Measurements from ENCODE around the gene ANTKMT.

ANTKMT gene, protein sequence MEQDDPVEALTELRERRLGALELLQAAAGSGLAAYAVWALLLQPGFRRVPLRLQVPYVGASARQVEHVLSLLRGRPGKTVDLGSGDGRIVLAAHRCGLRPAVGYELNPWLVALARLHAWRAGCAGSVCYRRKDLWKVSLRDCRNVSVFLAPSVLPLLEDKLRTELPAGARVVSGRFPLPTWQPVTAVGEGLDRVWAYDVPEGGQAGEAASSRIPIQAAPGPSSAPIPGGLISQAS

DNA sequence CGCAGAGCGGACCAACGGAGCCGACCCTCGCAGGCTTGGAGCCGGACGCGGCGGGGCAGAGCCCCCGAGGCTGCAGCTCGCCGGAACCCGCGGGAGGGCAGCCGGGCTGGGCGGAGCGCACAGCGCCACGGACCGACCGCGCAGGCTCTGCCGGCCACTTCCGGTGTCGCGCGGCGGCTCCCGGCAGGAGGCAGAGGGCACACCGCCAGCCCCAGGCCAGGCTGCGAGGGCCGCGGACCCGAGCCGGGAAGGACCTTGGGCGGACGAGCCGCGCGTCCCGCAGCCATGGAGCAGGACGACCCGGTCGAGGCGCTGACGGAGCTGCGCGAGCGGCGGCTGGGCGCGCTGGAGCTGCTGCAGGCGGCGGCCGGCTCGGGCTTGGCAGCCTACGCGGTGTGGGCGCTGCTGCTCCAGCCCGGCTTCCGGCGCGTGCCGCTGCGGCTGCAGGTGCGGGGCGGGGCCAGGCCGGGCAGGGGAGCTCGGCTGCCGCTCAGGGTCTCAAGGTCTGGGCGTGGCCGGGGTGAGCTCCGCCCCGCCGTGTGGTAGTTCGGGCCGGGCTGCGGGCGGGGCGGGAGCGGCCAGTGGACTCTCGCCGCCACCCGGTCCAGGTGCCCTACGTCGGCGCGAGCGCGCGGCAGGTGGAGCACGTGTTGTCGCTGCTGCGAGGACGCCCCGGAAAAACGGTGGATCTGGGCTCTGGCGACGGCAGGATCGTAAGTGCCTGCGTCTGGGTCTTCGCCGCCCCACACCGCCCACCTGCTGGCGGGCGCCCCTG lies at the start of gene ANTKMT:
ANTKMT (plus strand) TSS at position 157 of the 775 bp plus-strand sequence; CDS start at position 286, 129 bp downstream.
- DNase-seq (ENCODE audit: low spot score): peak; percentile 62

DNA sequence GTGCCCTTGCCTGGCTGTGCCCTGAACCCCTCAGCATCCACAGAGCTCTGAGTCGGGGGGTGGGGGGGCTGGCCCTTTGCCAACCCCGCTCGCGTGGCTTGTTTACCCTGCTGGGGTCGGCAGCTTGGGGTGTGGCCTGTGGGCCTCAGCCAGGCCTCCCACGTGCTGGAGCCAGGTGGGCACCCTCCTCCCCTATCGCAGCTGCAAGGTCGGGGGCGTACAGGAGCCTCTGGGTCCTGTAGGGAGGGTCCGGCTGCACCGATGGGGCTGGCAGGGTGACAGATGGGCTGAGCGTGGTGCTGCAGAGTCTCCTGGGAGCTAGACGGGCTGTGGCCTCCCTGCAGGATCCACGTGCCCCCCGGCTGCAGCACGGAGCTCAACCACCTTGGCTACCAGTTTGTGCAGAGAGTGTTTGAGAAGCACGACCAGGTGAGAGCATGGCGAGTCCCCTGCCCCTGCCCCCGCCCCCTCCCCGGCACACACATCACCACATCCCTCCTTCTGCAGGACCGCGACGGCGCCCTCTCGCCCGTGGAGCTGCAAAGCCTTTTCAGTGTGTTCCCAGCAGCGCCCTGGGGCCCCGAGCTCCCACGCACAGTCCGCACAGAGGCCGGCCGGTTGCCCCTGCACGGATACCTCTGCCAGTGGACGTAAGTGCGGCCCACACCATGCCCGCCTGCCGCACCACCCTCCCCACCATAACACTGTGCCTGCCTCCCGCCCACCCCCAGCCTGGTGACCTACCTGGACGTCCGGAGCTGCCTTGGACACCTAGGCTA lies 49.4 kb upstream of the ANTKMT start:
- no peak for DNase-seq (ENCODE audit: low spot score)

DNA sequence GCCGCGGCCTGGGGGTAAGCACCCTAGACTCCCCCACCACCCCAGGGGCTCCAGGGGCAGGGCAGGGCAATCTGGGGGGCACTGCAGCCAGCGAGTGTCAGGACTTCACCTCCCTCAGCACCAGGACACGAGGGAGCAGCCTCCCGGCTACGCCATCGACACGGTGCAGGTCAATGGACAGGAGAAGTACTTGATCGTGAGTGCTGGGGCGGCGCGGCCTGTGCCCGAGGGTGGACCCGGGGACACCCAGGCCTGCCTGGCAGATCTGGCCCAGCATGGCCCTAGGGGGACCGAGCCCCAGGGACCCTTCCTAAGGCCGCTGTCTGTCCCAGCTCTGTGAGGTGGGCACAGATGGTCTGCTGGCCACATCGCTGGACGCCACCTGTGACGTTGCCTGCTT lies 48.6 kb upstream of the ANTKMT start:
- DNase-seq (ENCODE audit: low spot score): no peak

DNA sequence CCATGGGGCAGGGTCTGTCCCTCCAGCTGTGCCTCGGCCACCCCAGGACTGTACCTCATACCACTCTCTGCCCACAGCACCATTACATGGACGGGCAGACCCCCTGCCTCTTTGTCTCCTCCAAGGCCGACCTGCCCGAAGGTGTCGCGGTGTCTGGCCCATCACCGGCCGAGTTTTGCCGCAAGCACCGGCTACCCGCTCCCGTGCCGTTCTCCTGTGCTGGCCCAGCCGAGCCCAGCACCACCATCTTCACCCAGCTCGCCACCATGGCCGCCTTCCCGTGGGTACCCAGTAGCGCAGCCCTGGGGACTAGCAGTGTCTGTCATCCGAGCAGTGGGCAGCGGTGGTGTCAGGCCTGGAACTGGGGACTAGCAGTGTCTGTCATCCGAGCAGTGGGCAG lies 48.1 kb upstream of the ANTKMT start:
- DNase-seq (ENCODE audit: low spot score): no peak

DNA sequence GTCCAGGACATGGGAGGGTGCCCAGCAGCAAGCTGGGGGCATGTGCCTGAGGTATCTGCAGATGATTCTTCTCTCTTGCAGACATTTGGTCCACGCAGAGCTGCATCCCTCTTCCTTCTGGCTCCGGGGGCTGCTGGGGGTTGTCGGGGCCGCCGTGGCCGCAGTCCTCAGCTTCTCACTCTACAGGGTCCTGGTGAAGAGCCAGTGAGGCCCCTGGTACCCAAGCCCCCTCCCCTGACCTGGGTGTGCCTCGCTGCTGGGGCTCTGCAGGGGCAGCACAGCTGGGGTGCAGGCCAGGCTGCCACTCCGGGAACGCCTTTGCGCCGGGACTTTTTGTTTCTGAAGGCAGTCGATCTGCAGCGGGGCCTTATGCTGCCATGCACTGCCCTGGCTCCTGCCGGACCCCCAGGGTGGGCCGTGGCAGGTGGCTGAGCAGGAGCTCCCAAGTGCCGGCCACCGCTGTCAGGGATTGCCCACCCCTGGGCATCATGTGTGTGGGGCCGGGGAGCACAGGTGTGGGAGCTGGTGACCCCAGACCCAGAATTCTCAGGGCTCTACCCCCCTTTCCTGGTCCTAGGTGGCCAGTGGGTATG lies 47.5 kb upstream of the ANTKMT start:
- no peak for DNase-seq (ENCODE audit: low spot score)

DNA sequence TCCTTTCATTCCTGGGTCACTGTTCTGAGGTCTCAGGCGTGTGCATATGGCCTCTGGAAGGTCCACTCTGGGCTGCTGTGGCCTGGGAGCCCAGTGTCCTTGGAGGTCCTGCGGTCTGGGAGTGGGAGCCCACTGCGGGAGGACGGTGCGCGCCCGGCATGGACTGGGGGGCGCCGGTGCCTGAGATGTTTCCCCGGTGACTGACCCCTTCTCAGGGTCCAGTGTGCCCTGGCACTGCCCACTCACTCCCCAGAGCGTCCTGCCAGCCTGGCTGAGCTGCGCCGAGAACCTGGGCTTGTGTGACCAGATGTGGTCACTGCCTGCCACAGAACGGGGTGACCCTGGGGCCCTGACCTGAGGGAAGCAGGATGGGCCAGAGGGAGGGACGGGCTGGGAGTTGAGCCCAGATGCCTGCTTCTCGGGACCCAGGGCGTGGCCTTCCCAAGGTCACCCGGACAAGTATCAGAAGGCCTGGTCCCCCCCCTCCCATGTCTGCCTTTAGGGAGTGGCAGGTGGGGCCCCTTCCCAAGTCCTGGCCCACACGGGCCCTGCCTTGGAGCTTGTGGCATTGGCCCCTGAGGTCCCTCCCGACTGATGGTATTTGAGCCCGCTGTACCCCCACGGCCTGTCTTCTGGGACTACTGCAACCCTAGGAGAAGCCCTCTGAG lies 46.6 kb upstream of the ANTKMT start:
- no peak for DNase-seq (ENCODE audit: low spot score)

DNA sequence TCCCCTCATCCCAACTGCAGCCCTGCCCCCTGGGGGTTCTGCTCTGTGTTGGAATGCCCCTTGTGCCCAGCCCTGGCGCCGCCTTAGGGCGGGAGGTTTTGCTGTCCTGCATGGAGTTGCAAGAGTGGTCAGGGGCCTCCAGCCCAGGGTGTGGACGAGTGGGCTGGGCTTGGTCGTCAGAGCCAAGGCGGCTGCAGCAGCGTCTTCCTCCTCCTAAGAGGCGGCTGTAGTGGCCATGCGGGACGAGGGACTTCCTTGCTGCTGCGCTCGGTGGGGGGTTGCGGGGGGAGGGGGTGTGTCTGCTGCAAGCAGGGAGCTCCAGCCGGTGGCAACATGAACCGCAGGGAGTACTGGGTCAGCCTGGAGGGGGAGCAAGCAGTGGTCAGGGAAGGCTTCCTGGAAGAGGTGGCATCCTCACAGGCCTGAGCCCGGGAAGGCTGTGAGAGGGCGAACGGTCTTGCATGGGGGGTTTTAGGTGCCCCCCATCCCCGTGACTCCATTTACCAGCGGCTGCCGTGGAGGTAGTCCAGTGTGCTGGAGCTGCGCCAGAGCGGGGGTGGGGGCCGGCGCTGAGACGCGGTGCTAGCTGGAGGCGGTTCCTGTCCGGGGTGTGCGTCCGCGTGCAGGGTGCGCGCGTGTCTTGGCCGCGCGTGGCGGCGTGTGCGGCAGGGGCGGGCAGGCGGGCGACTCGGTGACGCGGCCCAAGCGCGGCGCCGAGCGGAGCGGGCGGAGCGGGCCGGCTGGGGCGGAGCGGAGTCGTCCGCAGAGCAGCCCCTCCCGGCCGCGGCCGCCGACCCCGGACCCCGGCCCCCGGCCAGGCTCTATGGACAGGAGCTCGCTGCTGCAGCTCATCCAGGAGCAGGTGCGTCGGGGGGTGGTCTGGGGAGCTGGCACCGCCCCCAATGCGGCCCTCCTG lies 45.7 kb upstream of the ANTKMT start, which contains the start of gene RHBDL1:
RHBDL1 (plus strand) TSS at position 704 of the 916 bp plus-strand sequence; CDS start at position 824, 120 bp downstream.
- no peak for DNase-seq (ENCODE audit: low spot score)

DNA sequence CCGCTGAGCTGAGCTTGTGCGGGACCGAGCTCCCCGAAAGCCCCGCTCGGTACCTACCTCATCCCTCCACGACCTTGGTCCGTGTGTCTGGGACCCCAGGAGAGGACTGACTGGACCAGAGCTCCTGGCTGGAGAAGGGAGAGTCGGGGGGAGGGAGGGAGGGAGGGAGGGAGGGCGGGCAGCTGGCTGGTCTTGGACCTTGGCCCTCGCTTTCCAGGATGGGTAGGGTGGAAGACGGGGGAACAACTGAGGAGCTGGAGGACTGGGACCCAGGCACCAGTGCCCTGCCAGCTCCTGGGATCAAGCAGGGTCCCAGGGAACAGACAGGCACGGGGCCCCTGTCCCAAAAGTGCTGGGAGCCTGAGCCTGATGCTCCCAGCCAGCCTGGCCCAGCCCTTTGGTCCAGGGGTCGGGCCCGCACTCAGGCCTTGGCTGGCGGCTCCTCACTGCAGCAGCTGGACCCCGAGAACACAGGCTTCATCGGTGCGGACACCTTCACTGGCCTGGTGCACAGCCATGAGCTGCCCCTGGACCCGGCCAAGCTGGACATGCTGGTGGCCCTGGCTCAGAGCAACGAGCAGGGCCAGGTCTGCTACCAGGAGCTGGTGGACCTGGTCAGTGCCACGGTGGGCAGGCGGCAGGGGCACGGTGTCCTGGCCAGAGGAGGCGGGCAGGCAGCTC lies 44.9 kb upstream of the ANTKMT start:
- DNase-seq (ENCODE audit: low spot score): no peak

DNA sequence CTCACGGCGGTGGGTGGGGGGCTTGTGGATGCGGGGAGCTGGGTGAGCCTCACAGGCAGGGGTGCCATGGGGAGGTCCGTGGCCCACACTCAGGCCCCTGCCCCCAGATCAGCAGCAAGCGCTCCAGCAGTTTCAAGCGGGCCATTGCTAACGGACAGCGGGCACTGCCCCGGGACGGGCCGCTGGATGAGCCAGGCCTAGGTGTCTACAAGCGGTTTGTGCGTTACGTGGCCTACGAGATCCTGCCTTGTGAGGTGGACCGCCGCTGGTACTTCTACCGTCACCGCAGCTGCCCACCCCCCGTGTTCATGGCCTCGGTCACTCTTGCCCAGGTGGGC lies 44.4 kb upstream of the ANTKMT start:
- DNase-seq (ENCODE audit: low spot score): no peak

DNA sequence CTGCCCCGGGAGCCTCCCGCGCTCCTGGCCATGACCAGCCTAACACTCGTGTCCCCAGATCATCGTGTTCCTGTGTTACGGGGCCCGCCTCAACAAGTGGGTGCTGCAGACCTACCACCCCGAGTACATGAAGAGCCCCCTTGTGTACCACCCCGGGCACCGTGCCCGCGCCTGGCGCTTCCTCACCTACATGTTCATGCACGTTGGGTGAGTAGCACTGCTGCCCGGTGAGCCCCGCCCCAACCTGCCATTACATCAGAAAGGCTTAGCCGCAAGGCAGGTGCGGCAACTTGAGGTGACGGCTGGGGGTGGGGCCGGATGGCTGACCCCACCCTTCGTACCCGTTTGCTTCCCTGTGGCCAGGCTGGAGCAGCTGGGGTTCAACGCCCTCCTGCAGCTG lies 44.0 kb upstream of the ANTKMT start:
- DNase-seq (ENCODE audit: low spot score): no peak

DNA sequence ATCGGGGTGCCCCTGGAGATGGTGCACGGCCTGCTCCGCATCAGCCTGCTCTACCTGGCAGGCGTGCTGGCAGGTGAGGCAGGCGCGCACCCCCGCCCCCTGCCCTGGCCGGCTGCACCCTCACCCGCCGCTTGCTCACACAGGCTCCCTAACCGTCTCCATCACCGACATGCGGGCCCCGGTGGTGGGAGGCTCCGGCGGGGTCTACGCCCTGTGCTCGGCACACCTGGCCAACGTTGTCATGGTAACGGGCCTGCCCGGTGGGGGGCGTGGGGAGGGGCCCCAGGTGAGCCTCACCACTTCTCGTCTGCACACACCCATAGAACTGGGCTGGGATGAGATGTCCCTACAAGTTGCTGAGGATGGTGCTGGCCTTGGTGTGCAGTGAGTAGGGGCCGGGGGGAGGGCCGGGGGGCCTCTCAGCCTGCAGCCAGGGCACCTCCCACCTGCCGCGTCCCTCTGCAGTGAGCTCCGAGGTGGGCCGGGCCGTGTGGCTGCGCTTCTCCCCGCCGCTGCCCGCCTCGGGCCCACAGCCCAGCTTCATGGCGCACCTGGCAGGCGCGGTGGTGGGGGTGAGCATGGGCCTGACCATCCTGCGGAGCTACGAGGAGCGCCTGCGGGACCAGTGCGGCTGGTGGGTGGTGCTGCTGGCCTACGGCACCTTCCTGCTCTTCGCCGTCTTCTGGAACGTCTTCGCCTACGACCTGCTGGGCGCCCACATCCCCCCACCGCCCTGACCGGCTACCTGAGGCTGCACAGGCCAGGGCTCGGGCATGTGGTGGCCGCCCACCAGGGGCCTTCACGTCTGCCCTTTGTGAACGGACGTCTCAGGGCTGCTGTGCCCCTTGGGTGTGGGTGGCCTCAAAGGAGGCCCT lies 43.4 kb upstream of the ANTKMT start:
- no peak for DNase-seq (ENCODE audit: low spot score)

DNA sequence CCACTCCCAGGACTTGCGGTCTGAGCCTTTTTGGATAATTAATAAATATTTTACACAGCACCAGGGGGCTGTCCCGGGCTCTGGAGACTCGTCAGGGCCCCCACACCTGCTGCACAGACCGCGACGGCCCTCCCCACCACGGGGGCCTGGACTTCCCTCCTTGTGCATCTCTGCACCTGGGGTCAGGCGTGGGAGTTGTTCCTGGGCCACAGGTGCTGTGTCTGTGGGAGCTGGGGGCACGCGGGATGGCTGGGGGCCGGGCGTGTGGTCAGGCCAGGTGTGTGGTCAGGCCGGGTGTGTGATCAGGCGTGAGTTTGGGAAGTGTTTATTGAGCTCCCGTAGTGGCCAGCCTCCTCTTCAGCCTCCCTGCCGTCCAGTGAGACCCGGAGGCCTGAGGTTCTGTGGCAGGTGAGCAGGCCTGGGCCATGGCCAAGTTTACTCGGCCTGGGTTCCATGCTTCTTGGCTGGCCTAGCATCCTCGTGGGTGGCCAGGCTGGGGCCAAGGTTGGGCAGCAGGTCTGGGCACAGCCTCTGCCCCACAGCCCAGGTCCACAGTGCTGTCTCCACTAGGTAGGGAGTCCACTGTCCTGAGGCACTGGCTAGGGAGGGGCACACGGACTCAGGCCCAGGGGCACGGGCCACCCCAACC lies 42.6 kb upstream of the ANTKMT start:
- DNase-seq (ENCODE audit: low spot score): no peak

DNA sequence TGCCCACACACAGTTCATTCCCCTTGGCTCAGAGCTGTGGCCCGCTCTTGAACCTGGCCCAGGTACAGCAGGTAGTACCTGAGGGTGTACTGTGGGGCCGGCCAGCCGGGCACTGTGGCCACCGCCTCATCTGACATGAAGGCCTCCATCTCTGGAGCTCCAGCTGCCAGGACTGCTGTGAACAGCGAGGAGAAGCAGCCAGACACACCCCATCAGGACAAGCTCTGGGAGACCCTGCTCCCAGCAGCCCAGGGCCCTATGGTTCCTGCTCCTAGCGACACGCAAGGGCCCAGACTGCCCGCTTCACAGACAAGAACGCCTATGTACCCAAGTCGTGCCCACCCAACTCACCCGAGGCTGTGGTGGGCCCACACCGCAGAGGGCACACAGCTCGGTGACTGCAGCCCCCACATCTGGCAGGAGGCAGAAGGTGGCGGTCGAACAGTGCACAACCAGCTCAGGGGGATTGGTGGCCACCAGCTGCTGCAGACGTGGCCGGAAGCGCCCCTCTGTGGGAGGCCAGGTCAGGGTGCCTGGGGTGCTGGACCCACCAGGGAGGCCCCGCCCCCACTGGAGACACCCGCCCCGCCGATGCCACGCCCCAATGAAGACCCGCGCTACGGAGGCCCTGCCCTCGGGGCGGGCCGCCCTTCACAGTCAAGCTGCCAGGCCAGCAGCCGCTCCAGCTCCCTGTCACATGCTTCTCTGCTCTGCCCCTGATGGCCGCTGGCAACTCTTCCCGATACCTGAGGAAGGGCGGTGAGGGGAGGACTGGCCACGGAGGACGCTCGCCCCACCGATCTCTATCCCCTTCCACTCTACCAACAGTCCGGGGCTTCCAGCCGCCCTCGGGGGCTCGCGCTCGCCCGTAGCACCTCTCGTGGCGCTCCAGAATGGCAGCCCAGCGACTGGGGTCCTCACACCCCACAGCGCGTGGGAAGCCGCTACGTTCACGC lies 41.8 kb upstream of the ANTKMT start:
- DNase-seq (ENCODE audit: low spot score): peak; percentile 45

DNA sequence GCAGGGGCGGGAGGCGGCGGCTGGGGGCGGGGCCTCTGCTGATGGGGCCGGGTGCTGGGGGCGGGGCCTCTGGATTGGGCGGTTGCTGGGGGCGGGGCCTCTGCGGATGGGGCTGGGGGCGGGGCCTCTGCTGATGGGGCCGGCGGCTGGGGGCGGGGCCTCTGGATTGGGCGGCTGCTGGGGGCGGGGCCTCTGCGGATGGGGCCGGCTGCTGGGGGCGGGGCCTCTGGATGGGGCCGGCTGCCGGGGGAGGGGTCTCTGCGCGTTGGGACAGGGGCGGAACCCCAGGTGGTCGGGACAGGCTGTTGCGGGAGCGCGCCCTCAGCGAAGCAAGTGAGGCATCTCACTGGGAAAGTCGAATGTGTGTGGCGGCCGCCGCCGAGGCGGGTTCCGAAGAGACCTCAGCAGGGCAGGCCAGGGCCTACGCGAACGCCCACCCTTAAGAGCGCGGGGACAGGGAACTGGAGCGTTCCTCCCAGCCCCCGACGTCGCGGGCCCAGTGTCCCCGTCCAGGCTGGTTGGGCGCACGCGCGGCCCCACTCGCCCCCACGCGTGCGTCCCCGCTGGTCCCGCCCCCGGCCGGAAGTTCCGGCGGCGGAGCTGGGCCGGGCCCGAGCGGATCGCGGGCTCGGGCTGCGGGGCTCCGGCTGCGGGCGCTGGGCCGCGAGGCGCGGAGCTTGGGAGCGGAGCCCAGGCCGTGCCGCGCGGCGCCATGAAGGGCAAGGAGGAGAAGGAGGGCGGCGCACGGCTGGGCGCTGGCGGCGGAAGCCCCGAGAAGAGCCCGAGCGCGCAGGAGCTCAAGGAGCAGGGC lies 40.9 kb upstream of the ANTKMT start, which contains the start of gene STUB1:
STUB1 (plus strand) TSS at position 597 of the 811 bp plus-strand sequence; CDS start at position 713, 116 bp downstream.
- peak; percentile 67 for DNase-seq (ENCODE audit: low spot score)

DNA sequence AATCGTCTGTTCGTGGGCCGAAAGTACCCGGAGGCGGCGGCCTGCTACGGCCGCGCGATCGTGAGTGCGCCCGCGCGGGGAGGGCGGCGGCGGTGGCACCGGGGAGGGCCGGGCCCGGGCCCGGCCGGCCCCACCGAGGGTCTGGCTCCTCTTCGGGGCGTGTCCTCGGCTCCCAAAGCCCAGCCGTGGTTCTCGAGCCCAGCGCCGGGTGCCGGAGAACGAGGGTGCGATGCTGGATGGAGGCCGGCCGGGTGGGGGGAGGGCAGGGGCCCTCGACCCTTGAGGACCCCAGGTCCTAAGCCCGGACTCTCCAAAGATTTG lies 40.4 kb upstream of the ANTKMT start:
- DNase-seq (ENCODE audit: low spot score): no peak

DNA sequence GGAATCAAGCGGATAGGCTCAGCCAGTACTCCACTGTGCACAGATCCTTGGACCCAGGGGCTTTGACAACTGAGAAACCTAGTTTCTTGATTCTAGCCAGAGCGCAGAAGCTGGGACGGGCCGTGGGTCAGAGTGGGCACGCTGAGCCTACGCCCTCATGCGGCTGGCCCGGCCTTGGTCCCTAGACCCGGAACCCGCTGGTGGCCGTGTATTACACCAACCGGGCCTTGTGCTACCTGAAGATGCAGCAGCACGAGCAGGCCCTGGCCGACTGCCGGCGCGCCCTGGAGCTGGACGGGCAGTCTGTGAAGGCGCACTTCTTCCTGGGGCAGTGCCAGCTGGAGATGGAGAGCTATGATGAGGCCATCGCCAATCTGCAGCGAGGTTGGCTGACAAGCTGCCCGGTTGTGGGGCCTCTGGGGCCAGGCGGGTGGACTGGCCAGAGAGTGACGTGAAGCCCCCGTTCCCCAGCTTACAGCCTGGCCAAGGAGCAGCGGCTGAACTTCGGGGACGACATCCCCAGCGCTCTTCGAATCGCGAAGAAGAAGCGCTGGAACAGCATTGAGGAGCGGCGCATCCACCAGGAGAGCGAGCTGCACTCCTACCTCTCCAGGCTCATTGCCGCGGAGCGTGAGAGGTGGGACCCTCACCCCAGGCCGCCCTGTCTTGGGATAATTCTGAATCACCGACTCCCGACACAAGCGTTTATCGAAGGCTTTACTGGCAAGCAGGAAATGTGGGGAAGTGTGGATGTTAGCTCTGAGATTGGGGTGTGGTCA lies 39.8 kb upstream of the ANTKMT start:
- DNase-seq (ENCODE audit: low spot score): no peak

All from COLO829 (cell line).